SK-N-SH (cell line): ENCODE results near the gene POLL.

ENCODE experiments used
- TF ChIP-seq, protein P1 (sequence below): IDR thresholded peaks from 2 replicates; pipeline ENCODE4 v1.4.0; 2012; ENCODE audit warnings: low read depth
- TF ChIP-seq, protein P2 (sequence below): fragments of 200-600 bp; sonication (generic); IDR thresholded peaks from 2 replicates; pipeline ENCODE4 v1.6.1; 2017; ENCODE audit warnings: antibody characterized with exemption, mild to moderate bottlenecking, moderate library complexity

DNA sequence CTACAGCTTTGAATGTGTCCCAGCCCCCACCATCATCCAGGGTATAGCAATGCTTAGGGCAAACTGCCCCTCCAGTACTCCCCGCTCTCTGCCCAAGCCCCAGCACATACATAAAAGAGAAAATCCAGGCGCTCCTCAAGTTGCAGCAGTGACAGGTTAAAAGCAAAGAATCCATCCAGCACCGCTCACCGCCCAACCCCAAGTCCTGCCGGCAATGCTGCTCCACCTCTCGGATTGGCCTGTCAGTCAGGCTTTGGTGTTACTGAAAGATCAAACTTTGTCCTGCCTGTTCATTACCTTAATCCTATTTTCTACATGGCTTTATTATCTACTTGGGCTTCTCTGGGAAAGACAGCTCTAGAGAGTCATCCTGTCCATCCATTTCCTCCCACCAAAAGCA, 31.9 kb upstream of the POLL start:
- TF ChIP-seq, protein P1, sequence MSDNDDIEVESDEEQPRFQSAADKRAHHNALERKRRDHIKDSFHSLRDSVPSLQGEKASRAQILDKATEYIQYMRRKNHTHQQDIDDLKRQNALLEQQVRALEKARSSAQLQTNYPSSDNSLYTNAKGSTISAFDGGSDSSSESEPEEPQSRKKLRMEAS: no peak
- TF ChIP-seq, protein P2, sequence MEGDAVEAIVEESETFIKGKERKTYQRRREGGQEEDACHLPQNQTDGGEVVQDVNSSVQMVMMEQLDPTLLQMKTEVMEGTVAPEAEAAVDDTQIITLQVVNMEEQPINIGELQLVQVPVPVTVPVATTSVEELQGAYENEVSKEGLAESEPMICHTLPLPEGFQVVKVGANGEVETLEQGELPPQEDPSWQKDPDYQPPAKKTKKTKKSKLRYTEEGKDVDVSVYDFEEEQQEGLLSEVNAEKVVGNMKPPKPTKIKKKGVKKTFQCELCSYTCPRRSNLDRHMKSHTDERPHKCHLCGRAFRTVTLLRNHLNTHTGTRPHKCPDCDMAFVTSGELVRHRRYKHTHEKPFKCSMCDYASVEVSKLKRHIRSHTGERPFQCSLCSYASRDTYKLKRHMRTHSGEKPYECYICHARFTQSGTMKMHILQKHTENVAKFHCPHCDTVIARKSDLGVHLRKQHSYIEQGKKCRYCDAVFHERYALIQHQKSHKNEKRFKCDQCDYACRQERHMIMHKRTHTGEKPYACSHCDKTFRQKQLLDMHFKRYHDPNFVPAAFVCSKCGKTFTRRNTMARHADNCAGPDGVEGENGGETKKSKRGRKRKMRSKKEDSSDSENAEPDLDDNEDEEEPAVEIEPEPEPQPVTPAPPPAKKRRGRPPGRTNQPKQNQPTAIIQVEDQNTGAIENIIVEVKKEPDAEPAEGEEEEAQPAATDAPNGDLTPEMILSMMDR: no peak
